HEK293 (cell line): ENCODE measurements around the gene LAMB1.

ENCODE experiments used
- CTCF ChIA-PET: fragments of 350-600 bp; formaldehyde crosslinking; extraction: SDS; loops from one replicate; lab custom pipeline; 2021; ENCODE audit warnings: antibody characterized with exemption; lab: Yijun Ruan, JAX
- POLR2A ChIA-PET: fragments of 300-600 bp; formaldehyde crosslinking; extraction: SDS; loops from one replicate; lab custom pipeline; 2020; ENCODE audit warnings: antibody characterized with exemption, inconsistent platforms; lab: Yijun Ruan, JAX
- H3K27ac ChIP-seq: fragments of 200-500 bp; sonication (Bioruptor generic); 2 replicates; pipeline ENCODE4 v1.5.1; 2014; ENCODE audit warnings: low read depth, low read length, control low read depth, inconsistent platforms; ENCODE audit errors: extremely low read depth
- H3K36me3 ChIP-seq, 2 experiments: fragments of 200-500 bp in 1 of 2; sonication (Bioruptor generic) in 1 of 2; 1 replicate in 1 of 2; 2 replicates in 1 of 2; pipeline ENCODE4 v1.5.1; 2014 to 2017; ENCODE audit warnings: inconsistent platforms in 2 of 2, low read length in 2 of 2; ENCODE audit not compliant: control insufficient read depth in 2 of 2, insufficient read depth in 1 of 2
- H3K4me1 ChIP-seq: fragments of 200-500 bp; sonication (Bioruptor generic); 2 replicates; pipeline ENCODE4 v1.5.1; 2014; ENCODE audit warnings: mild to moderate bottlenecking, low read length, inconsistent platforms; ENCODE audit not compliant: control insufficient read depth, insufficient read depth
- H3K4me3 ChIP-seq: 2 replicates; pipeline ENCODE4 v1.5.1; 2011; ENCODE audit warnings: low read depth, mild to moderate bottlenecking, control low read depth, low read length, moderate library complexity
- H3K9me3 ChIP-seq: fragments of 200-500 bp; sonication (Bioruptor generic); 2 replicates; pipeline ENCODE4 v1.5.1; 2014; ENCODE audit warnings: low read depth, low read length, inconsistent platforms; ENCODE audit not compliant: control insufficient read depth, insufficient read depth
- EGR2 ChIP-seq: fragments of 450-650 bp; formaldehyde crosslinking; IDR thresholded peaks from 2 replicates; pipeline ENCODE4 v1.5.1; 2016; ENCODE audit warnings: low read depth, missing biosample characterization, missing genetic modification characterization
- HOXC10 ChIP-seq: sonication (generic); formaldehyde crosslinking; IDR thresholded peaks from 2 replicates; pipeline ENCODE4 v1.8.1; 2023; ENCODE audit warnings: mild to moderate bottlenecking, missing genetic modification reagents
- KLF16 ChIP-seq: fragments of 450-650 bp; formaldehyde crosslinking; IDR thresholded peaks from 2 replicates; pipeline ENCODE4 v1.5.1; 2017; ENCODE audit warnings: missing biosample characterization, missing genetic modification characterization
- OVOL3 ChIP-seq: fragments of 450-650 bp; formaldehyde crosslinking; IDR thresholded peaks from 2 replicates; pipeline ENCODE4 v1.5.1; 2016; ENCODE audit warnings: missing biosample characterization, missing genetic modification characterization
- SCRT1 ChIP-seq: fragments of 450-650 bp; formaldehyde crosslinking; IDR thresholded peaks from 2 replicates; pipeline ENCODE4 v1.5.1; 2016; ENCODE audit warnings: missing biosample characterization, missing genetic modification characterization, borderline replicate concordance
- SP3 ChIP-seq: fragments of 450-650 bp; formaldehyde crosslinking; IDR thresholded peaks from 2 replicates; pipeline ENCODE4 v1.5.1; 2016; ENCODE audit warnings: missing biosample characterization, missing genetic modification characterization
- YY2 ChIP-seq: fragments of 450-650 bp; formaldehyde crosslinking; IDR thresholded peaks from 2 replicates; pipeline ENCODE4 v1.5.1; 2016; ENCODE audit warnings: missing biosample characterization, missing genetic modification characterization
- ZBTB21 ChIP-seq: fragments of 450-650 bp; formaldehyde crosslinking; IDR thresholded peaks from 2 replicates; pipeline ENCODE4 v1.5.1; 2017; ENCODE audit warnings: missing biosample characterization, missing genetic modification characterization
- ZBTB48 ChIP-seq: fragments of 450-650 bp; formaldehyde crosslinking; IDR thresholded peaks from 2 replicates; pipeline ENCODE4 v1.5.1; 2016; ENCODE audit warnings: missing biosample characterization, missing genetic modification characterization
- ZIC2 ChIP-seq: fragments of 450-650 bp; formaldehyde crosslinking; IDR thresholded peaks from 2 replicates; pipeline ENCODE4 v1.5.1; 2016; ENCODE audit warnings: missing biosample characterization, missing genetic modification characterization
- ZNF10 ChIP-seq: fragments of 450-650 bp; formaldehyde crosslinking; IDR thresholded peaks from 2 replicates; pipeline ENCODE4 v1.5.1; 2017; ENCODE audit warnings: missing biosample characterization, missing genetic modification characterization
- ZNF114 ChIP-seq: fragments of 450-650 bp; formaldehyde crosslinking; IDR thresholded peaks from 2 replicates; pipeline ENCODE4 v1.5.0; 2017; ENCODE audit warnings: missing biosample characterization, missing genetic modification characterization
- ZNF16 ChIP-seq: fragments of 450-650 bp; formaldehyde crosslinking; IDR thresholded peaks from 2 replicates; pipeline ENCODE4 v1.5.1; 2016; ENCODE audit warnings: low read depth, missing biosample characterization, missing genetic modification characterization
- ZNF169 ChIP-seq: fragments of 450-650 bp; formaldehyde crosslinking; IDR thresholded peaks from 2 replicates; pipeline ENCODE4 v1.5.1; 2016; ENCODE audit warnings: missing biosample characterization, missing genetic modification characterization
- ZNF366 ChIP-seq: fragments of 450-650 bp; formaldehyde crosslinking; conservative IDR thresholded peaks from 2 replicates; pipeline ENCODE4 v1.5.1; 2016; ENCODE audit warnings: missing biosample characterization, missing genetic modification characterization
- ZNF404 ChIP-seq: fragments of 450-650 bp; formaldehyde crosslinking; IDR thresholded peaks from 2 replicates; pipeline ENCODE4 v1.5.1; 2017; ENCODE audit warnings: missing biosample characterization, missing genetic modification characterization
- ZNF501 ChIP-seq: fragments of 450-650 bp; formaldehyde crosslinking; IDR thresholded peaks from 2 replicates; pipeline ENCODE4 v1.5.1; 2016; ENCODE audit warnings: missing biosample characterization, missing genetic modification characterization
- ZNF529 ChIP-seq: fragments of 450-650 bp; formaldehyde crosslinking; IDR thresholded peaks from 2 replicates; pipeline ENCODE4 v1.5.1; 2017; ENCODE audit warnings: missing genetic modification characterization, missing biosample characterization; ENCODE audit not compliant: insufficient replicate concordance
- ZNF555 ChIP-seq: fragments of 450-650 bp; formaldehyde crosslinking; conservative IDR thresholded peaks from 2 replicates; pipeline ENCODE4 v1.5.1; 2017; ENCODE audit warnings: missing biosample characterization, mild to moderate bottlenecking, missing genetic modification characterization, inconsistent platforms
- ZNF621 ChIP-seq: fragments of 450-650 bp; formaldehyde crosslinking; IDR thresholded peaks from 2 replicates; pipeline ENCODE4 v1.5.1; 2017; ENCODE audit warnings: missing biosample characterization, missing genetic modification characterization
- ZNF629 ChIP-seq: fragments of 450-650 bp; formaldehyde crosslinking; IDR thresholded peaks from 2 replicates; pipeline ENCODE4 v1.5.1; 2017; ENCODE audit warnings: missing biosample characterization, missing genetic modification characterization
- ZNF701 ChIP-seq: fragments of 450-650 bp; formaldehyde crosslinking; IDR thresholded peaks from 2 replicates; pipeline ENCODE4 v1.5.1; 2016; ENCODE audit warnings: missing biosample characterization, missing genetic modification characterization
- ZNF777 ChIP-seq: fragments of 450-650 bp; formaldehyde crosslinking; IDR thresholded peaks from 2 replicates; pipeline ENCODE4 v1.5.1; 2017; ENCODE audit warnings: missing biosample characterization, missing genetic modification characterization, borderline replicate concordance
- ZNF830 ChIP-seq: fragments of 450-650 bp; IDR thresholded peaks from 2 replicates; pipeline ENCODE4 v1.5.0; 2018; ENCODE audit warnings: missing biosample characterization, missing genetic modification characterization, low read depth, mild to moderate bottlenecking, moderate library complexity
- ZNF843 ChIP-seq: fragments of 450-650 bp; formaldehyde crosslinking; IDR thresholded peaks from 2 replicates; pipeline ENCODE4 v1.5.1; 2016; ENCODE audit warnings: missing biosample characterization, missing genetic modification characterization
- TF ChIP-seq, protein P1 (sequence below): fragments of 450-650 bp; formaldehyde crosslinking; IDR thresholded peaks from 2 replicates; pipeline ENCODE4 v1.5.1; 2016; ENCODE audit warnings: missing biosample characterization, missing genetic modification characterization
- TF ChIP-seq, protein P2 (sequence below): fragments of 450-650 bp; formaldehyde crosslinking; optimal IDR thresholded peaks from 2 replicates; pipeline ENCODE3; 2016; ENCODE audit warnings: missing biosample characterization, mild to moderate bottlenecking, missing genetic modification characterization
- TF ChIP-seq, protein P3 (sequence below): fragments of 450-650 bp; formaldehyde crosslinking; IDR thresholded peaks from 2 replicates; pipeline ENCODE4 v1.5.1; 2017; ENCODE audit warnings: missing biosample characterization, missing genetic modification characterization
- TF ChIP-seq, protein P4 (sequence below): fragments of 450-650 bp; formaldehyde crosslinking; IDR thresholded peaks from 2 replicates; pipeline ENCODE4 v1.5.1; 2016; ENCODE audit warnings: missing biosample characterization, missing genetic modification characterization

Gene LAMB1

DNA sequence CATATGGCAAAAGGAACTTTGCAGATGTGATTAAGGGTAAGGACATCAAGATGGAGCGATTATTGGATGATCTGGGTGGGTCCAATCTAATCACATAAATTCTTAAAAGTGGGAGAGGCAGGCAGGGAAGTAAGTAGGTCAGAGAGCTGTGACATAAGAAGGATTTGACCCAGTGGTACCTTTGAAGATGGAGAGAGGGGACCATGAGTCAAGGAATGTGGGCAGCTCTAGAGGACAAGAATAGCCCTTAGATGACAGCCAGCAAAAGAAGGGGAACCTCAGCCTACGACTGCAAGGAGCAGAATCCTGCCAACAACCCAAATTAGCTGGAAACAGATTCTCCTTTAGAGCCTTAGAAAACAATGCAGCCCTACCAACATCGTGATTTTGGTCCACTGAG lies 34.5 kb downstream of the LAMB1 start (continued):
- TF ChIP-seq, protein P1, sequence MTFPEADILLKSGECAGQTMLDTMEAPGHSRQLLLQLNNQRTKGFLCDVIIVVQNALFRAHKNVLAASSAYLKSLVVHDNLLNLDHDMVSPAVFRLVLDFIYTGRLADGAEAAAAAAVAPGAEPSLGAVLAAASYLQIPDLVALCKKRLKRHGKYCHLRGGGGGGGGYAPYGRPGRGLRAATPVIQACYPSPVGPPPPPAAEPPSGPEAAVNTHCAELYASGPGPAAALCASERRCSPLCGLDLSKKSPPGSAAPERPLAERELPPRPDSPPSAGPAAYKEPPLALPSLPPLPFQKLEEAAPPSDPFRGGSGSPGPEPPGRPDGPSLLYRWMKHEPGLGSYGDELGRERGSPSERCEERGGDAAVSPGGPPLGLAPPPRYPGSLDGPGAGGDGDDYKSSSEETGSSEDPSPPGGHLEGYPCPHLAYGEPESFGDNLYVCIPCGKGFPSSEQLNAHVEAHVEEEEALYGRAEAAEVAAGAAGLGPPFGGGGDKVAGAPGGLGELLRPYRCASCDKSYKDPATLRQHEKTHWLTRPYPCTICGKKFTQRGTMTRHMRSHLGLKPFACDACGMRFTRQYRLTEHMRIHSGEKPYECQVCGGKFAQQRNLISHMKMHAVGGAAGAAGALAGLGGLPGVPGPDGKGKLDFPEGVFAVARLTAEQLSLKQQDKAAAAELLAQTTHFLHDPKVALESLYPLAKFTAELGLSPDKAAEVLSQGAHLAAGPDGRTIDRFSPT (tag by site-specific recombination) = no peak
- TF ChIP-seq ZNF529 = no peak
- no peak for TF ChIP-seq KLF16 (tag by site-specific recombination)
- TF ChIP-seq EGR2 = no peak
- no peak for TF ChIP-seq ZNF169 (tag by site-specific recombination)
- no peak for TF ChIP-seq YY2 (tag by site-specific recombination)
- no peak for TF ChIP-seq SP3 (tag by site-specific recombination)
- TF ChIP-seq ZIC2 (tag by site-specific recombination) = no peak
- TF ChIP-seq ZNF701 (tag by site-specific recombination) = no peak

DNA sequence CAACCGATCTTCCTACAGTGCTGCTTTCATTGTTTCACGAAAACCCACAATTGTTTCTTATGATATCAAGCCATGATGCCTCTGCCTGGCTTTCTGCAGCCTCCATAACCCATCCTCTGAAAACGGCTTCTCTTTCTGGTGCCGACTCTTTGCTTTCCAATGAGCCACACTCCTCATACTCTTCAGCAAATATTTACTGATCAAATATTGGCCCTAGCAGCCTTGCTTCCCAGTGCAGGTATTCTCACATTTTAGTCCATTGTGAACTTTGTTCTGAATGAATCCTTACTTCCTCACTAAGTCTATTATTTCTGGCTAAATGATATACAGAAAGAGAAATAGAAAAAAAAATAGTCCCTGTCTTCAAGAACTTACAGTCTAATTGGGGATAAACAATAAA lies 35.5 kb downstream of the LAMB1 start:
- CTCF ChIA-PET = interaction anchor here (0.8 kb wide), 1 partner anchor 15 kb away, joined by 3 read pairs; no protein-coding TSS in a partner anchor
- H3K4me3 ChIP-seq = no peak overlapping the region
- TF ChIP-seq ZNF830 (tag by site-specific recombination) = no peak
- no peak for TF ChIP-seq ZNF621 (tag by site-specific recombination)
- no peak for TF ChIP-seq ZNF501 (tag by site-specific recombination)
- TF ChIP-seq, protein P2, sequence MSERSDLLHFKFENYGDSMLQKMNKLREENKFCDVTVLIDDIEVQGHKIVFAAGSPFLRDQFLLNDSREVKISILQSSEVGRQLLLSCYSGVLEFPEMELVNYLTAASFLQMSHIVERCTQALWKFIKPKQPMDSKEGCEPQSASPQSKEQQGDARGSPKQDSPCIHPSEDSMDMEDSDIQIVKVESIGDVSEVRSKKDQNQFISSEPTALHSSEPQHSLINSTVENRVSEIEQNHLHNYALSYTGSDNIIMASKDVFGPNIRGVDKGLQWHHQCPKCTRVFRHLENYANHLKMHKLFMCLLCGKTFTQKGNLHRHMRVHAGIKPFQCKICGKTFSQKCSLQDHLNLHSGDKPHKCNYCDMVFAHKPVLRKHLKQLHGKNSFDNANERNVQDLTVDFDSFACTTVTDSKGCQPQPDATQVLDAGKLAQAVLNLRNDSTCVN (tag by site-specific recombination) = no peak
- TF ChIP-seq ZNF843 (tag by site-specific recombination) = no peak
- TF ChIP-seq ZNF10 (tag by site-specific recombination) = no peak
- TF ChIP-seq SCRT1 (tag by site-specific recombination) = no peak
- no peak for TF ChIP-seq ZNF777
- TF ChIP-seq ZNF629 (tag by site-specific recombination) = no peak
- TF ChIP-seq HOXC10 = no peak
- TF ChIP-seq ZNF555 (tag by site-specific recombination) = no peak
- TF ChIP-seq OVOL3 (tag by site-specific recombination) = no peak
- no peak for TF ChIP-seq ZNF366 (tag by site-specific recombination)
- no peak for TF ChIP-seq ZNF404
- no peak for TF ChIP-seq ZNF16 (tag by site-specific recombination)
- no peak for TF ChIP-seq ZBTB21
- TF ChIP-seq ZNF114 = no peak
- TF ChIP-seq ZBTB48 (tag by site-specific recombination) = no peak
- TF ChIP-seq, protein P3, sequence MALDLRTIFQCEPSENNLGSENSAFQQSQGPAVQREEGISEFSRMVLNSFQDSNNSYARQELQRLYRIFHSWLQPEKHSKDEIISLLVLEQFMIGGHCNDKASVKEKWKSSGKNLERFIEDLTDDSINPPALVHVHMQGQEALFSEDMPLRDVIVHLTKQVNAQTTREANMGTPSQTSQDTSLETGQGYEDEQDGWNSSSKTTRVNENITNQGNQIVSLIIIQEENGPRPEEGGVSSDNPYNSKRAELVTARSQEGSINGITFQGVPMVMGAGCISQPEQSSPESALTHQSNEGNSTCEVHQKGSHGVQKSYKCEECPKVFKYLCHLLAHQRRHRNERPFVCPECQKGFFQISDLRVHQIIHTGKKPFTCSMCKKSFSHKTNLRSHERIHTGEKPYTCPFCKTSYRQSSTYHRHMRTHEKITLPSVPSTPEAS = no peak
- TF ChIP-seq, protein P4, sequence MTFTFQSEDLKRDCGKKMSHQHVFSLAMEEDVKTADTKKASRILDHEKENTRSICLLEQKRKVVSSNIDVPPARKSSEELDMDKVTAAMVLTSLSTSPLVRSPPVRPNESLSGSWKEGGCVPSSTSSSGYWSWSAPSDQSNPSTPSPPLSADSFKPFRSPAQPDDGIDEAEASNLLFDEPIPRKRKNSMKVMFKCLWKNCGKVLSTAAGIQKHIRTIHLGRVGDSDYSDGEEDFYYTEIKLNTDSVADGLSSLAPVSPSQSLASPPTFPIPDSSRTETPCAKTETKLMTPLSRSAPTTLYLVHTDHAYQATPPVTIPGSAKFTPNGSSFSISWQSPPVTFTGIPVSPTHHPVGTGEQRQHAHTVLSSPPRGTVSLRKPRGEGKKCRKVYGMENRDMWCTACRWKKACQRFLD = no peak
- TF ChIP-seq, all 188 proteins: peak for 0
- POLR2A ChIA-PET = no interaction called here
- Histone ChIP-seq H3K27ac (no peak overlapping the region), H3K36me3 (peaks cover 9 to 23% of the 10 kb centered on the region in 2 experiments), H3K9me3 (no peaks in the 10 kb centered on the region), H3K4me1 (no peaks in the 10 kb centered on the region)
